Parathyroid adenoma (tissue), 2 donors: ENCODE results near the gene CLK2.
A peak's percentile ranks its signal among the peaks of the same experiment; 100 is the strongest.
"Not testable (repeated sequence)": the region's sequence is repeated elsewhere in the genome, so short reads cannot be mapped to it uniquely, and the experiment has no call there.

Source experiments
- H2AFZ ChIP-seq: fragments of 300-600 bp; sonication (generic); one replicate; pipeline ENCODE4 v1.7.0; 2017; ENCODE audit warnings: antibody characterized with exemption, mild to moderate bottlenecking
- H3K27ac ChIP-seq: fragments of 300-600 bp; sonication (generic); one replicate; pipeline ENCODE4 v1.7.0; 2017
- H3K27me3 ChIP-seq: fragments of 300-600 bp; sonication (generic); one replicate; pipeline ENCODE4 v1.7.0; 2017; ENCODE audit warnings: low read length; ENCODE audit not compliant: control insufficient read depth, insufficient read depth
- H3K36me3 ChIP-seq: fragments of 300-600 bp; sonication (generic); one replicate; pipeline ENCODE4 v1.7.0; 2017; ENCODE audit warnings: low read length; ENCODE audit not compliant: control insufficient read depth, insufficient read depth
- H3K4me1 ChIP-seq: fragments of 300-600 bp; sonication (generic); one replicate; pipeline ENCODE4 v1.7.0; 2017; ENCODE audit warnings: control low read depth
- H3K4me2 ChIP-seq: fragments of 300-600 bp; sonication (generic); one replicate; pipeline ENCODE4 v1.7.0; 2017; ENCODE audit warnings: low read length
- H3K4me3 ChIP-seq: fragments of 300-600 bp; sonication (generic); one replicate; pipeline ENCODE4 v1.7.0; 2017; ENCODE audit warnings: low read depth, low read length
- H3K79me2 ChIP-seq: fragments of 300-600 bp; sonication (generic); one replicate; pipeline ENCODE4 v1.7.0; 2017; ENCODE audit warnings: control low read depth
- H3K9ac ChIP-seq: fragments of 300-600 bp; sonication (generic); one replicate; pipeline ENCODE4 v1.7.0; 2017; ENCODE audit warnings: mild to moderate bottlenecking
- H3K9me3 ChIP-seq: fragments of 300-600 bp; sonication (generic); one replicate; pipeline ENCODE4 v1.7.0; 2017; ENCODE audit warnings: low read length; ENCODE audit not compliant: control insufficient read depth
- TF ChIP-seq, protein P1 (sequence below): fragments of 300-600 bp; sonication (generic); IDR thresholded peaks from one replicate; pipeline ENCODE4 v1.7.0; 2017; ENCODE audit warnings: antibody characterized with exemption, mild to moderate bottlenecking
- donor health status: primary hyperparathyroidism.

Gene CLK2

DNA sequence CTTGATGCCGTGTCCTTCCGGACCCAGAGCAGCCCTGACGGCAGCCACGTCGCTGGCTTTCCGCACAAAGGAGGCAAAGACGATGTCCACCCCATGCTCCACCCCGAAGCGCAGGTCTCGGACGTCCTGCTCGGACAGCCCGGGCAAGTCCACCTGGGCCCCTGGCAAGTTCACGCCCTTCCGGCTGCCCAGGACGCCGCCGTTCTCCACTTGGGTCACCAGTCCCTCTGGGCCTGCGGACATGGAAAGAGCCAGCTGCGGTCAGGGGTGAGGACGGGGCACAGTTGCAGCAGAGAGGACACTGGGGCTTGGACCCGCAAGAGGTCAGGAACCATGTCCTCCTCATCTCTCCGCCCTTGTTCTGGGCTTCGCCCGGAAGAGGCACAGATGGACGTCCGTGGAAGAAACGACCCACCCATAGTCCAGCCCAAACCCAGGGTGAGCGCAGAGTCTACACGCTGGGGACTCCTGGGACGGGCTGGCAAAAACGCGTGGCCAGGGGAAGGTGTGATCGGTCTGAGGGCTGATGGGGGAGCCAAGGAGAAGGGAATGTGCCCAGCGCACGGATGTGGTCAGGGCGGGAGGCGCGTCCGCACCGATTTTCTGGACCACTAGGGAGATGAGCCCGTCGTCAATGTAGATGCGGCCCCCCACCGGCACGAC, 21.3 kb upstream of the CLK2 start:
- Histone ChIP-seq H3K4me2 (no peak overlapping the region), H3K79me2 (no peaks in the 10 kb centered on the region), H3K36me3 (no peaks in the 10 kb centered on the region), H2AFZ (peak overlapping the region; percentile 58), H3K9me3 (no peaks in the 10 kb centered on the region), H3K9ac (no peak overlapping the region), H3K27me3 (no peaks in the 10 kb centered on the region), H3K27ac (no peak overlapping the region), H3K4me3 (no peak overlapping the region), H3K4me1 (no peaks in the 10 kb centered on the region)
- TF ChIP-seq, protein P1, sequence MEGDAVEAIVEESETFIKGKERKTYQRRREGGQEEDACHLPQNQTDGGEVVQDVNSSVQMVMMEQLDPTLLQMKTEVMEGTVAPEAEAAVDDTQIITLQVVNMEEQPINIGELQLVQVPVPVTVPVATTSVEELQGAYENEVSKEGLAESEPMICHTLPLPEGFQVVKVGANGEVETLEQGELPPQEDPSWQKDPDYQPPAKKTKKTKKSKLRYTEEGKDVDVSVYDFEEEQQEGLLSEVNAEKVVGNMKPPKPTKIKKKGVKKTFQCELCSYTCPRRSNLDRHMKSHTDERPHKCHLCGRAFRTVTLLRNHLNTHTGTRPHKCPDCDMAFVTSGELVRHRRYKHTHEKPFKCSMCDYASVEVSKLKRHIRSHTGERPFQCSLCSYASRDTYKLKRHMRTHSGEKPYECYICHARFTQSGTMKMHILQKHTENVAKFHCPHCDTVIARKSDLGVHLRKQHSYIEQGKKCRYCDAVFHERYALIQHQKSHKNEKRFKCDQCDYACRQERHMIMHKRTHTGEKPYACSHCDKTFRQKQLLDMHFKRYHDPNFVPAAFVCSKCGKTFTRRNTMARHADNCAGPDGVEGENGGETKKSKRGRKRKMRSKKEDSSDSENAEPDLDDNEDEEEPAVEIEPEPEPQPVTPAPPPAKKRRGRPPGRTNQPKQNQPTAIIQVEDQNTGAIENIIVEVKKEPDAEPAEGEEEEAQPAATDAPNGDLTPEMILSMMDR, result no peak

DNA sequence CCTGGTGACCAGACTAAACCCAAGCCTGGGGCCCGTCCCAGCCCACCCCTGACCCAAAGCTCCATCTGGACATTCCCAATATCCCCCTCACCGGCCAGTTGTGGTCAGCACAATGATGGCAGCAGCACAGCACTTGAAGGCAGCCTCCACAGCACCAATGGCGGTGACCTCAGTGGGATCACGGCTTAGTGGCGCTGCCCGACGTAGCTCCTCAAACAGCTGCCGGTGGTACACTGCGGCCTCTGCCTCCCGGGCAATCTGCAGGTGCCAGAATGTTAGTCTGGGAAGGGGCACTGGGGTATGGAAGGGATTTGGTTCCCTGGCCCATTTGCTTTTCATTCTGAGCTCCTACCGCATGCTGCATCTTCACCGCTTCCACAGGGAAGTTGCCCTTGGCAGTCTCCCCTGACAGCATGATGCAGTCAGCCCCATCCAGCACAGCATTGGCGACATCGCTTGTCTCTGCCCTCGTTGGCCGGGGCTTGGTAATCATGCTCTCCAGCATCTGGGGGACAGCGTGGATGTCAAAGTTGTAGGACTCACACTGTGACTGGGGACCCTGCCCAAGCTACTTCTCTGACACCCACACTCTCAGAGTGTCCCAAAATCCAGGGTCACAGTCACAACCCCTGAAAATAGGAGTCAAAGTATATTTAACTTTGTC, 19.9 kb upstream of the CLK2 start:
- Histone ChIP-seq H2AFZ (no peak overlapping the region), H3K9me3 (no peaks in the 10 kb centered on the region), H3K27me3 (no peaks in the 10 kb centered on the region), H3K4me3 (no peak overlapping the region), H3K79me2 (no peaks in the 10 kb centered on the region), H3K36me3 (no peaks in the 10 kb centered on the region), H3K27ac (no peak overlapping the region), H3K9ac (no peak overlapping the region), H3K4me1 (no peaks in the 10 kb centered on the region), H3K4me2 (no peak overlapping the region)
- TF ChIP-seq, protein P1, result no peak

DNA sequence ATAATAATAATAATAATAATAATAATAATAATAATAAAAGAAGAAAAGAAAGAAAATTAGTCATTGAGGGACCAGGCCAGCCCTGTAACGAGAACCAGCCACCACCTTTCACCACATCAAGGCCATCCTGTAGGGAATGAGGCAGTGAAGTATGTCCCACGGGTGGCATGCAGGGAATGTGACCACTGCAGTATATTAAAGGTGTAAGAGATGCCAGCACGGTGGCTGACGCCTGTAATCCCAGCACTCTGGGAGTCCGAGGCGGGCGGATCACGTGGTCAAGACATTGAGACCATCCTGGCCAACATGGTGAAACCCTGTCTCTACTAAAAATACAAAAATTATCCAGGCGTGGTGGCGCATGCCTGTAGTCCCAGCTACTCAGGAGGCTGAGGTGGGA, 17.7 kb upstream of the CLK2 start:
- not testable (repeated sequence) for H3K27me3 ChIP-seq, H3K9me3 ChIP-seq, H3K36me3 ChIP-seq, H3K4me1 ChIP-seq, H3K79me2 ChIP-seq, H3K9ac ChIP-seq, H2AFZ ChIP-seq, H3K4me3 ChIP-seq, H3K27ac ChIP-seq, H3K4me2 ChIP-seq

DNA sequence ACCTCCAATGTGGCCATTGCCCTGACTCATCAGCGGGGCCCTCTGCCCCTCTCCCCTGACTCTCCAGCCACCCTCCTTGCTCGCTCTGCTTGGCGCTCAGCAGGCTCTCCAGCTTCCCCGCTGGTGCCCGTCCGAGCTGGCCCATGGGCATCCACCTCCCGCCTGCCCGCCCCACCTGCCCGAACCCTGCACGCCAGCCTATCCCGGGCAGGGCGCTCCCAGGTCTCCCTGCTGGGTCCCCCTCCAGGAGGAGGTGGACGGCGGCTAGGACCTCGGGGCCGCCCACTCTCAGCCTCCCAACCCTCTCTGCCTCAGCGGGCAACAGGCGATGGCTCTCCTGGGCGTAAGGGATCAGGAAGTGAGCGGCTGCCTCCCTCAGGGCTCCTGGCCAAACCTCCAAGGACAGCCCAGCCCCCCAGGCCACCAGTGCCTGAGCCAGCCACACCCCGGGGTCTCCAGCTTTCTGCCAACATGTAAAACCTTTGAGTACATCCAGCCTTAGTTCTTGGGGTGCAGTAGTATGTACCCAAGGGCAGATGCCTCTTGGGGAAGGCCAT, 14.8 kb upstream of the CLK2 start:
- no peak overlapping the region for H3K4me3 ChIP-seq
- no peaks in the 10 kb centered on the region for H3K27me3 ChIP-seq
- no peak overlapping the region for H3K9ac ChIP-seq
- no peaks in the 10 kb centered on the region for H3K4me1 ChIP-seq
- H3K9me3 ChIP-seq, result no peaks in the 10 kb centered on the region
- no peak overlapping the region for H2AFZ ChIP-seq
- H3K27ac ChIP-seq, result no peak overlapping the region
- no peaks in the 10 kb centered on the region for H3K36me3 ChIP-seq
- TF ChIP-seq, protein P1, result no peak
- H3K79me2 ChIP-seq, result no peaks in the 10 kb centered on the region
- no peak overlapping the region for H3K4me2 ChIP-seq

DNA sequence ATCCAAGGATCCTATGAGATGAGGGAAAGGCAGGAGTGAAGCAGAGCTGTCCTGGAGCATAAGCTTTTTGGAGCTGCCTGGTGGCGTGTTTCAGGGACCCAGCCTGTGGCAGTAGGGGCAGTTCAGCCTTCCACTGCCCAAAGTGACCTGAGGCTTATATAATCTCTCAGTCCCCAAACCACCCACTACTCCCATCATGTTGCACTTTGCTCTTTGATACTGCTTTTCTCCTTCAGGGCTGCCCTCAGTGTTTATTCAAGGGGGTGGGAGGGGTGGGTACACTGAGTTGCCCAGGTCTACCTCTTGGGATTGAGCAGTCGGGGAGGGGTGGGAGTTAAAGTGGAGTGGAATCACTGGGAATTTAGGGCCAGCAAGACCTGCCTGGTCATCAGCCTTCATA, 13.2 kb upstream of the CLK2 start:
- Histone ChIP-seq H3K79me2 (no peaks in the 10 kb centered on the region), H3K4me1 (no peaks in the 10 kb centered on the region), H3K36me3 (no peaks in the 10 kb centered on the region), H3K4me3 (no peak overlapping the region), H2AFZ (no peak overlapping the region), H3K4me2 (no peak overlapping the region), H3K9ac (no peak overlapping the region), H3K27ac (no peak overlapping the region), H3K9me3 (no peaks in the 10 kb centered on the region), H3K27me3 (no peaks in the 10 kb centered on the region)
- TF ChIP-seq, protein P1, result no peak
